ENCODE measurements around the gene NUP214.
"Not testable (repeated sequence)": the region's sequence is repeated elsewhere in the genome, so short reads cannot be mapped to it uniquely, and the experiment has no call there.

GRCh38 chr9:131271016-131271273 lies 145.6 kb downstream of the NUP214 start:
- TF ChIP-seq ELF1 (IDR thresholded peaks at IDR 0.05); EP300 (IDR thresholded peaks at IDR 0.05; ENCODE audit: borderline replicate concordance in 1 of 2, low read depth in 1 of 2, low read length in 1 of 2); EZH2phosphoT487 (IDR thresholded peaks at IDR 0.05; ENCODE audit: borderline replicate concordance, low read depth); SMC3 (IDR thresholded peaks at IDR 0.05; ENCODE audit: low read depth, low read length); RAD21 (IDR thresholded peaks at IDR 0.05; ENCODE audit: low read length); GATA2 (CRISPR knock-in tag; IDR thresholded peaks at IDR 0.05); POLR2AphosphoS5 (IDR thresholded peaks at IDR 0.05; ENCODE audit: low read depth, low read length); USF2 (IDR thresholded peaks at IDR 0.05; ENCODE audit: borderline replicate concordance, low read depth, low read length); CHD2 (IDR thresholded peaks at IDR 0.05; ENCODE audit: low read length, partially characterized antibody); FOXM1 (IDR thresholded peaks at IDR 0.05; ENCODE audit: low read depth); TEAD4 (IDR thresholded peaks at IDR 0.05; ENCODE audit: borderline replicate concordance, insufficient read depth): not testable (repeated sequence)
- TF ChIP-seq, protein P1, sequence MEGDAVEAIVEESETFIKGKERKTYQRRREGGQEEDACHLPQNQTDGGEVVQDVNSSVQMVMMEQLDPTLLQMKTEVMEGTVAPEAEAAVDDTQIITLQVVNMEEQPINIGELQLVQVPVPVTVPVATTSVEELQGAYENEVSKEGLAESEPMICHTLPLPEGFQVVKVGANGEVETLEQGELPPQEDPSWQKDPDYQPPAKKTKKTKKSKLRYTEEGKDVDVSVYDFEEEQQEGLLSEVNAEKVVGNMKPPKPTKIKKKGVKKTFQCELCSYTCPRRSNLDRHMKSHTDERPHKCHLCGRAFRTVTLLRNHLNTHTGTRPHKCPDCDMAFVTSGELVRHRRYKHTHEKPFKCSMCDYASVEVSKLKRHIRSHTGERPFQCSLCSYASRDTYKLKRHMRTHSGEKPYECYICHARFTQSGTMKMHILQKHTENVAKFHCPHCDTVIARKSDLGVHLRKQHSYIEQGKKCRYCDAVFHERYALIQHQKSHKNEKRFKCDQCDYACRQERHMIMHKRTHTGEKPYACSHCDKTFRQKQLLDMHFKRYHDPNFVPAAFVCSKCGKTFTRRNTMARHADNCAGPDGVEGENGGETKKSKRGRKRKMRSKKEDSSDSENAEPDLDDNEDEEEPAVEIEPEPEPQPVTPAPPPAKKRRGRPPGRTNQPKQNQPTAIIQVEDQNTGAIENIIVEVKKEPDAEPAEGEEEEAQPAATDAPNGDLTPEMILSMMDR (IDR thresholded peaks at IDR 0.05), result not testable (repeated sequence)

Measured in SK-N-SH (cell line).